Fibroblast of lung (primary cell): ENCODE data around the gene CLPTM1L. TPM values are rescaled to one million over a fixed set of nuclear protein-coding genes. Genes with fewer than 3 reads are reported as not detected.

Experiments used
- DNase-seq, 2 donors: peaks; one replicate each; pipeline versions ENCODE4 v3.0.0 to v3.0.0-alpha.2; 2010; ENCODE audit warnings: low read depth in 2 of 2
- H2AFZ ChIP-seq: 2 replicates; pipeline ENCODE4 v1.5.1; 2012; ENCODE audit warnings: low read length, control low read depth, inconsistent platforms
- H3K27ac ChIP-seq: 2 replicates; pipeline ENCODE4 v1.5.1; 2011; ENCODE audit warnings: low read length, control low read depth; ENCODE audit not compliant: insufficient read depth
- H3K27me3 ChIP-seq: 2 replicates; pipeline ENCODE4 v1.5.1; 2011; ENCODE audit warnings: mild to moderate bottlenecking, low read length; ENCODE audit not compliant: control insufficient read depth, insufficient read depth
- H3K36me3 ChIP-seq: 2 replicates; pipeline ENCODE4 v1.5.1; 2011; ENCODE audit warnings: low read length; ENCODE audit not compliant: control insufficient read depth, insufficient read depth
- H3K4me1 ChIP-seq: 2 replicates; pipeline ENCODE4 v1.5.1; 2011; ENCODE audit warnings: low read length; ENCODE audit not compliant: control insufficient read depth, insufficient read depth; ENCODE audit errors: extremely low read depth
- H3K4me2 ChIP-seq: 2 replicates; pipeline ENCODE4 v1.5.1; 2011; ENCODE audit warnings: low read length, control low read depth; ENCODE audit not compliant: insufficient read depth; ENCODE audit errors: extremely low read depth
- H3K4me3 ChIP-seq, 4 experiments: fragments of 200-600 bp in 1 of 4; sonication (generic) in 1 of 4; replicated peaks in 1 of 4; 2 replicates each; pipeline ENCODE4 v1.5.1; 2011 to 2016; ENCODE audit warnings: low read length in 4 of 4, low read depth in 3 of 4, mild to moderate bottlenecking in 3 of 4, control low read depth in 2 of 4, inconsistent platforms in 1 of 4, mixed read lengths in 1 of 4; ENCODE audit not compliant: insufficient read depth in 1 of 4; ENCODE audit errors: control extremely low read depth in 1 of 4
- H3K79me2 ChIP-seq: 2 replicates; pipeline ENCODE4 v1.5.1; 2012; ENCODE audit warnings: mild to moderate bottlenecking, low read length, inconsistent platforms; ENCODE audit not compliant: control insufficient read depth, insufficient read depth
- H3K9ac ChIP-seq: 2 replicates; pipeline ENCODE4 v1.5.1; 2011; ENCODE audit warnings: mild to moderate bottlenecking, low read length, control low read depth; ENCODE audit not compliant: insufficient read depth
- H3K9me3 ChIP-seq: 2 replicates; pipeline ENCODE4 v1.5.1; 2012; ENCODE audit warnings: low read depth, low read length; ENCODE audit not compliant: control insufficient read depth, insufficient read depth
- H4K20me1 ChIP-seq: 2 replicates; pipeline ENCODE4 v1.5.1; 2011; ENCODE audit warnings: low read length; ENCODE audit not compliant: control insufficient read depth, insufficient read depth; ENCODE audit errors: extremely low read depth
- CTCF ChIP-seq, 2 donors: IDR thresholded peaks in 1 of 2; conservative IDR thresholded peaks in 1 of 2; 1 replicate in 1 of 2; 2 replicates in 1 of 2; pipeline ENCODE4 v1.5.1; 2011 to 2012; ENCODE audit warnings: low read length in 2 of 2, control low read depth in 1 of 2, inconsistent platforms in 1 of 2, low read depth in 1 of 2, mild to moderate bottlenecking in 1 of 2
- EZH2 ChIP-seq: IDR thresholded peaks from 2 replicates; pipeline ENCODE4 v1.5.1; 2012; ENCODE audit warnings: low read length, control low read depth, mild to moderate bottlenecking; ENCODE audit errors: missing control alignments
- polyA plus RNA-seq, 2 donors: library from polyadenylated mRNA; depleted of rRNA in 1 of 2; stranded (reverse) in 1 of 2; unstranded in 1 of 2; fragments of >200 nt; gene quantifications; 2 replicates each; pipeline ENCODE4 v1.2.1, GENCODE V29; 2011 to 2012; ENCODE audit warnings: missing spikeins in 1 of 2
- total RNA-seq: library from RNA; depleted of rRNA; stranded (reverse); fragments of >200 nt; gene quantifications from 2 replicates; pipeline ENCODE4 v1.2.1, GENCODE V29; 2014

CLPTM1L gene
- total and polyA plus RNA-seq, 2 donors (not counting 1 experiment from before 2014, with no cell fraction given) = 89.3 to 215 TPM

- no peak for DNase-seq
- no peaks in the 10 kb centered on the region for H3K9me3 ChIP-seq
- H4K20me1 ChIP-seq = no peaks in the 10 kb centered on the region
- no peak overlapping the region for H3K4me3 ChIP-seq
- no peaks in the 10 kb centered on the region for H3K4me1 ChIP-seq
- TF ChIP-seq EZH2 (no peak), CTCF (conservative IDR thresholded peaks at IDR 0.05 in 1 of 2, IDR thresholded peaks at IDR 0.05 in 1 of 2; ENCODE audit: low read depth in 1 of 2, low read length in 2 of 2) (no peak)
- no peak overlapping the region for H2AFZ ChIP-seq
- H3K4me2 ChIP-seq = no peak overlapping the region
- H3K27ac ChIP-seq = no peak overlapping the region
- no peaks in the 10 kb centered on the region for H3K36me3 ChIP-seq
- H3K27me3 ChIP-seq = peaks cover 11% of the 10 kb centered on the region
- no peaks in the 10 kb centered on the region for H3K79me2 ChIP-seq
- H3K9ac ChIP-seq = no peak overlapping the region
Measured at GRCh38 chr5:1371218-1371971, 26.5 kb upstream of the CLPTM1L start.

DNA sequence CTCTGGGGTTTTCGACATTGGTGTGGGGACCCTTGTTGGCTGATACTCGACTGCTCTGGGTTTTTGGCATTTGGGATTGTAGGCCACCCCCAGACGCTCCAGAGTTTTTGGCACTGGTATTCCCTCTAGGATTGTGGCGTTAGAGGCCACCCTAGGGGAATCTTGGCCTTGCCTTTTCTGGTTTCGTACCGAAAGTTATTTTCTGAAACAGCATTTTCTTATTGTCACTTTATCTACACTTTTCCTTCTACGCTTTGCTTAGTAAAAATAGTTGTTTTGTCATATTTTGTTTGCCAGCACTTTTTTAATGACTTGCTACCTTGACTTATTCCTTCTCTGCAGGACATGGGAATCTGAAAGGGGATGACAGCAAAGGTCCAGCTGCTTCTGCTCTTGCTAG, 25.1 kb upstream of the CLPTM1L start:
- H3K27ac ChIP-seq = no peak overlapping the region
- no peaks in the 10 kb centered on the region for H3K79me2 ChIP-seq
- no peak overlapping the region for H3K4me2 ChIP-seq
- no peaks in the 10 kb centered on the region for H4K20me1 ChIP-seq
- H3K9ac ChIP-seq = no peak overlapping the region
- no peak overlapping the region for H2AFZ ChIP-seq
- no peaks in the 10 kb centered on the region for H3K36me3 ChIP-seq
- DNase-seq = no peak
- H3K4me3 ChIP-seq = no peak overlapping the region
- H3K9me3 ChIP-seq = no peaks in the 10 kb centered on the region
- no peaks in the 10 kb centered on the region for H3K4me1 ChIP-seq
- peaks cover 11% of the 10 kb centered on the region for H3K27me3 ChIP-seq
- no peak for TF ChIP-seq CTCF (conservative IDR thresholded peaks at IDR 0.05 in 1 of 2, IDR thresholded peaks at IDR 0.05 in 1 of 2; ENCODE audit: low read depth in 1 of 2, low read length in 2 of 2)
- no peak for TF ChIP-seq EZH2

DNA sequence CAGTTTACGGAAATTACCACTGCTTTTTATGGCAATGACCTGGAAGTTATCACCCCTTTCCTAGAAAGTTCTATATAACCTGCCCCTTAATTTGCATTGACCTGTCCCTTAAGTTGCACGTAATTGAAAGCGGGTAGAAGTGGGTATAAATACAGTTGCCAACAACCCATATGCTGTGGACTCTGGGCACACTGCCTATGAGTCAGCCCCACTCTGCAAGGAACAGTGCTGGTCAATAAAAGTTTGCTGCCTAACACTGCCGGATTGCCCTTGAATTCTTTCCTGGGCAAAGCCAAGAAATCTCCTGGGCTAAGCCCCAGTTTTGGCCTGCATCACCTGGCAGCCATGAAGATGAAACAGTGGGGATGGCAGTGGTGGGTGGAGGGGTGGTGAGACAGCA, 23.9 kb upstream of the CLPTM1L start:
- no peaks in the 10 kb centered on the region for H3K36me3 ChIP-seq
- TF ChIP-seq EZH2 (no peak), CTCF (conservative IDR thresholded peaks at IDR 0.05 in 1 of 2, IDR thresholded peaks at IDR 0.05 in 1 of 2; ENCODE audit: low read depth in 1 of 2, low read length in 2 of 2) (no peak)
- H3K9me3 ChIP-seq = no peaks in the 10 kb centered on the region
- no peaks in the 10 kb centered on the region for H4K20me1 ChIP-seq
- H3K79me2 ChIP-seq = no peaks in the 10 kb centered on the region
- DNase-seq = no peak
- H2AFZ ChIP-seq = no peak overlapping the region
- H3K9ac ChIP-seq = no peak overlapping the region
- H3K4me2 ChIP-seq = no peak overlapping the region
- H3K27me3 ChIP-seq = peaks cover 11% of the 10 kb centered on the region
- no peak overlapping the region for H3K27ac ChIP-seq
- no peaks in the 10 kb centered on the region for H3K4me1 ChIP-seq
- no peak overlapping the region for H3K4me3 ChIP-seq
